GM18498 (cell line): ENCODE results near the gene KCNIP3.
"Not testable (repeated sequence)": the region's sequence is repeated elsewhere in the genome, so short reads cannot be mapped to it uniquely, and the experiment has no call there.

Experiments
- ATAC-seq: cut with Tn5 transposase; IDR thresholded peaks from one replicate; pipeline ENCODE4 v1.9.1; 2021; ENCODE audit warnings: mild to moderate bottlenecking, moderate library complexity; ENCODE audit not compliant: unreplicated experiment

The KCNIP3 gene

GRCh38 chr2:95296880-95297487 is at the start of gene KCNIP3:
Gene KCNIP3, plus strand, starts transcription at chr2:95297347. Its CDS starts 92 bp downstream, at chr2:95297439.
- ATAC-seq, result no peak

- ATAC-seq, result no peak
Observed at GRCh38 chr2:95258271-95258670, 38.9 kb upstream of the KCNIP3 start.

- ATAC-seq, result no peak
Observed at GRCh38 chr2:95260028-95261023, 36.8 kb upstream of the KCNIP3 start.

- ATAC-seq, result no peak
Observed at GRCh38 chr2:95261602-95262001, 35.5 kb upstream of the KCNIP3 start.

GRCh38 chr2:95262896-95263542 is 34.1 kb upstream of the KCNIP3 start:
- no peak for ATAC-seq

GRCh38 chr2:95264624-95265023 is 32.5 kb upstream of the KCNIP3 start:
- ATAC-seq, result no peak

- no peak for ATAC-seq
Observed at GRCh38 chr2:95265182-95265581, 32.0 kb upstream of the KCNIP3 start.

- no peak for ATAC-seq
Observed at GRCh38 chr2:95266781-95267430, 30.2 kb upstream of the KCNIP3 start.

- ATAC-seq, result no peak
Observed at GRCh38 chr2:95267458-95268210, 29.5 kb upstream of the KCNIP3 start.

- no peak for ATAC-seq
Observed at GRCh38 chr2:95268211-95269035, 28.7 kb upstream of the KCNIP3 start.

GRCh38 chr2:95269036-95269680 is 28.0 kb upstream of the KCNIP3 start:
- no peak for ATAC-seq

GRCh38 chr2:95269745-95270144 is 27.4 kb upstream of the KCNIP3 start:
- ATAC-seq, result not testable (repeated sequence)

GRCh38 chr2:95270541-95271081 is 26.5 kb upstream of the KCNIP3 start:
- ATAC-seq, result no peak

- no peak for ATAC-seq
Observed at GRCh38 chr2:95271381-95271971, 25.7 kb upstream of the KCNIP3 start.

- ATAC-seq, result no peak
Observed at GRCh38 chr2:95272299-95272751, 24.8 kb upstream of the KCNIP3 start.

GRCh38 chr2:95272781-95273180 is 24.4 kb upstream of the KCNIP3 start:
- no peak for ATAC-seq

- ATAC-seq, result no peak
Observed at GRCh38 chr2:95273566-95274290, 23.4 kb upstream of the KCNIP3 start.
